Retina (tissue), 1 donor: ENCODE results near the gene ABCF3.
"Not testable (repeated sequence)": the region's sequence is repeated elsewhere in the genome, so short reads cannot be mapped to it uniquely, and the experiment has no call there.

Experiments used
- DNase-seq: peaks from one replicate; pipeline ENCODE4 v3.0.0-alpha.2; 2016

The ABCF3 gene, protein sequence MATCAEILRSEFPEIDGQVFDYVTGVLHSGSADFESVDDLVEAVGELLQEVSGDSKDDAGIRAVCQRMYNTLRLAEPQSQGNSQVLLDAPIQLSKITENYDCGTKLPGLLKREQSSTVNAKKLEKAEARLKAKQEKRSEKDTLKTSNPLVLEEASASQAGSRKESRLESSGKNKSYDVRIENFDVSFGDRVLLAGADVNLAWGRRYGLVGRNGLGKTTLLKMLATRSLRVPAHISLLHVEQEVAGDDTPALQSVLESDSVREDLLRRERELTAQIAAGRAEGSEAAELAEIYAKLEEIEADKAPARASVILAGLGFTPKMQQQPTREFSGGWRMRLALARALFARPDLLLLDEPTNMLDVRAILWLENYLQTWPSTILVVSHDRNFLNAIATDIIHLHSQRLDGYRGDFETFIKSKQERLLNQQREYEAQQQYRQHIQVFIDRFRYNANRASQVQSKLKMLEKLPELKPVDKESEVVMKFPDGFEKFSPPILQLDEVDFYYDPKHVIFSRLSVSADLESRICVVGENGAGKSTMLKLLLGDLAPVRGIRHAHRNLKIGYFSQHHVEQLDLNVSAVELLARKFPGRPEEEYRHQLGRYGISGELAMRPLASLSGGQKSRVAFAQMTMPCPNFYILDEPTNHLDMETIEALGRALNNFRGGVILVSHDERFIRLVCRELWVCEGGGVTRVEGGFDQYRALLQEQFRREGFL

DNA sequence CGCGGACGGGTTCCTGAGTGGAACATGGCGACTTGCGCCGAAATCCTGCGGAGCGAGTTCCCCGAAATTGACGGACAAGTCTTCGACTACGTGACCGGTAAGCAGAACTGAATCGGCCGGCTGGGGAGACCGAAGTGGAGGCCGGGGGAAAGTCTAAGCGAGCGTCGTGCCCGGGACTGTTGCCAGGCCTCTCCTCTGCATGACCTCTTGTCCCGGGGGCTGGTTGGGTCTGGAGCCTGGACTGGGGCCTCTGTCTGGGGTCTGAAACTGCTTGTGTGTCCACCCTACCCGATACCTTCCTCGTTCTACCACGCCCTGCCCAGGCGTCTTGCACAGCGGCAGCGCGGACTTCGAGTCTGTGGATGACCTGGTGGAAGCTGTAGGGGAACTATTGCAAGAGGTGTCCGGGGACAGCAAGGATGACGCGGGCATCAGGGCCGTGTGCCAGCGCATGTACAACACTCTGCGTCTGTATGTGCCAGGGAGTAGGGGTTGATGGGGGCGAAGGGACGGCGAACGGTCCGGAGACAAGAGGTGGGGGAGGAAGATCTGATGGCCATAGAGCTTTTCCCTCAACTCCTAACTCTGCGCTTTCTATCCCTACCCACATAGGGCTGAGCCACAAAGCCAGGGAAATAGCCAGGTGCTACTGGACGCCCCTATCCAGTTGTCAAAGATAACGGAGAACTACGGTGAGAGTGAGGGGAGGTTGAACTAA lies at the start of gene ABCF3:
TSS of gene ABCF3 (plus strand) at position 16 of the 718 bp plus-strand sequence. CDS start at position 25, 9 bp downstream.
- no peak for DNase-seq

DNA sequence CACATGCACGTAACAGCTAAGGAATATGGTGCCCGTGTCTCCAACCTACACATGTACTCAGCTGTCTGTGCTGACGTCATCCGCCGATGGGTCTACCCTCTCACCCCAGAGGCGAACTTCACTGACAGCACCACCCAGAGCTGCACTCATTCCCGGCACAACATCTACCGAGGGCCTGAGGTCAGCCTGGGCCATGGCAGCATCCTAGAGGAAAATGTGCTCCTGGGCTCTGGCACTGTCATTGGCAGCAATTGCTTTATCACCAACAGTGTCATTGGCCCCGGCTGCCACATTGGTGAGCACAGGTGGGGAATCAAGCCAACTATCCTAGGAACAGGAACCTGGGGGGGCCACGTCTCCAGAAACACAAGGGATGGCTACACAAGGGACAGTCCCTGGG lies 45.6 kb upstream of the ABCF3 start:
- no peak for DNase-seq

DNA sequence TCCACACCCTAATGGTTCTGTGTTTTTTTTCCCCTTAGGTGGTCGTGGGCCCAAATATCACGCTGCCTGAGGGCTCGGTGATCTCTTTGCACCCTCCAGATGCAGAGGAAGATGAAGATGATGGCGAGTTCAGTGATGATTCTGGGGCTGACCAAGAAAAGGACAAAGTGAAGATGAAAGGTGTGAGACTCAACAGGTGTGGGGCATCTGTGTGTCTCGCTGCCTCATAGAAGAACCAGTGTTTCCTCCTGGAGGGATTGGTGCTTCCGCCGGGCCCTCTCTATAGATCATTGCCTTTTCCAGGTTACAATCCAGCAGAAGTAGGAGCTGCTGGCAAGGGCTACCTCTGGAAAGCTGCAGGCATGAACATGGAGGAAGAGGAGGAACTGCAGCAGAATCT lies 43.8 kb upstream of the ABCF3 start:
- no peak for DNase-seq

DNA sequence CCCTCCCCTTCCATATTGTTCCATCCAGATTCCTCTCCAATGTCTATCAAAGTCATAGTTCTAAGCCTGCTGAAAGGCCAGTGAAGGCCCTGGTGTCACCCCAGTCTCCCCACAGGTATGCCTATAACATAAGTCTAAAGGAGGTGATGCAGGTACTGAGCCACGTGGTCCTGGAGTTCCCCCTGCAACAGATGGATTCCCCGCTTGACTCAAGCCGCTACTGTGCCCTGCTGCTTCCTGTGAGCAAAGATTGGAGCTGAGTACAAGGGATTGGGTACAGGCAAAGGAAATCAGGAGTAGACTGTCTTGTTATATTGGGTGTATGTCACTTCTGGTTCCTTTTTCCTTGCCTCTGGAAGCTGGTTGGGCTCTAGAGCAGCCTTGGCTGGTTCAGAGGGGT lies 42.7 kb upstream of the ABCF3 start:
- DNase-seq, result no peak

DNA sequence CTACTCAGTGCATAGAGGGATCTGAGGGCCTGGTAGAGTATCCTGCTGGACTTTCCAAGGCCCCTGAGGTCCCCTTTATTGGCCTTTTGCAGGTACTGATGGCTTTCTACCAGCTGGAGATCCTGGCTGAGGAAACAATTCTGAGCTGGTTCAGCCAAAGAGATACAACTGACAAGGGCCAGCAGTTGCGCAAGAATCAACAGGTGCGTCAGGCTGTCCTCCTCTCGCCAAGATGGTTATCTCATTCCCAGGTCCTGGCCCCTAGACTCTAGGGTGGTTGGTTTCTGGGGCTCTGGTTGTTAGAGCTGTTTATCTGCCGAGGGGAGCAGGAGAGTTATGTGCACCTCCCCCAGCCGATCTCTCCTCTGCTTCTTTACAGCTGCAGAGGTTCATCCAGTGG lies 41.5 kb upstream of the ABCF3 start:
- DNase-seq, result no peak

DNA sequence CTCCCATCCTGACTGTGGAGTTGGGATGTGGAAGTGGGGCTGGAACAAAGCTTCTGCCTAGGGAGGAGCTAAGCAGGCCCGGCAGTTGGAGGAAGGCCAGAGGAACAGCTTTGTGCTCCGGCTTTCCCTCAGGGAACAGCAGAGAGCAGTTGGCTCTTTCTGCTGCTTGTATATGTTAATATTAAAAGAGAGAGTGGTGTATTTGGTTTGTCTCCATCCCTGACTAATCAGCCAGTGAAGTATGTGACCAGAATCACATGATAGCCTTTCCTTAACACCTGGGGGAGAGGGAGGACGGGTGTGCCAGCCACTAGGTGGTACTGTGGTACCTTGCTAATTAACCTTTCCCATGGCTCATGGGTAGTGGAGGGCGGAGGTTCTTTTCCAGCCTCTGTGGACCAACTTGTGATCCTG lies 40.9 kb upstream of the ABCF3 start:
- no peak for DNase-seq

DNA sequence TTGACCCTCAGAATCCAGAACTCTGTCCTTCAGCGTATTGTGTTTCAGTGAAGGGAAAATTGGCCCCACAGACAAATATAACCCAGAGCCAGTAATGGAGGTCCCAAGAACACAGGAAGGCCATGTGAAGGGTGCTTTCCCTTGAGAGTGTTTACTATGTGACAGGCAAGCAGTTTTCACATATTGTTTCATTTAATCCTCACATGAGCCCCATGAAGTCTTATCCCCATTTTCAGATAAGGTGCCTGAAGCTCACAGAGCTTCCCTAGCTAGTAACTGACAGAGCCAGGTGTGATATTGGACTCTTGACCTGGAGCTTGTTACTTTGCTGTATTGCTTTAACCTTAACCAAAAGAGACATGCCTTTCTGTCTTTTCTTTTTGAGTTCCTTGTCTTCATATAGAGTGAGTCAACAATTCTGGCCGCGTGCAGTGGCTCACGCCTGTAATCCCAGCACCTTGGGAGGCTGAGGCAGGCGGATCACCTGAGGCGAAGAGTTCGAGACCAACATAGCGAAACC lies 40.2 kb upstream of the ABCF3 start:
- no peak for DNase-seq

DNA sequence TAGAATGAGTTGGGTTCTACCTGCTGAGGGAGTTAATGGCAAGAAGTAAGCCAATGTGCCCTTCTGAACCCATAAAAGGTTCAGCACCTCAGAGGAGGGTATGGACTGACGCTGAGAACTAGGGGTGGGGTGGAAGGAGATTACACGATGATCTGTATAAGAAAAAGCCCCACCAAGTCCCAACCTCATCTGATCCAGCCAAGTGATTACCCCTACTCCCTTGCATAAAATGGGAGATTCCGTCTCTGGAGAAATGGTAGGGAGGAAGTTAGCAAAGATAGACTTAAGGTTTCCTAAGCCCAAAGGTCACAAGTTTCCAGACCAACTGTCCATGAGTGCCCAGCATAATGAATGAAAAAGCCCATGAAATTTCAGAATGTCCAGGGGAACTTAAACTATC lies 37.9 kb upstream of the ABCF3 start:
- DNase-seq, result no peak

DNA sequence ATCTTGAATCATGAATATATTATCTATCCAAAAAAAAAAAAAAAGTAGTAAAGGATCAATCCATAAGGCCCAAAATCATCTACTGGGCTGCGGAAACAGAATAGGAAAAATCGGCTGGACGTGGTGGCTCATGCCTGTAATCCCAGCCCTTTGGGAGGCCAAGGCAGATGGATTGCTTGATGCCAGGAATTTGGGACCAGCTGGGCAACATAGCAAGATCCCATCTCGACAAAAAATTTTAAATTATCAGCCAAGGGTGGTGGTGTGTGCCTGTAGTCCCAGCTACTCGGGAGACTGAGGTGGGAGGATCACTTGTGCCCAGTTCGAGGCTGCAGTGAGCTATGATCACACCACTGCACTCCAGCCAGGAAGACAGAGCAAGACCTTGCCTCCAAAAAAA lies 36.9 kb upstream of the ABCF3 start:
- no peak for DNase-seq

DNA sequence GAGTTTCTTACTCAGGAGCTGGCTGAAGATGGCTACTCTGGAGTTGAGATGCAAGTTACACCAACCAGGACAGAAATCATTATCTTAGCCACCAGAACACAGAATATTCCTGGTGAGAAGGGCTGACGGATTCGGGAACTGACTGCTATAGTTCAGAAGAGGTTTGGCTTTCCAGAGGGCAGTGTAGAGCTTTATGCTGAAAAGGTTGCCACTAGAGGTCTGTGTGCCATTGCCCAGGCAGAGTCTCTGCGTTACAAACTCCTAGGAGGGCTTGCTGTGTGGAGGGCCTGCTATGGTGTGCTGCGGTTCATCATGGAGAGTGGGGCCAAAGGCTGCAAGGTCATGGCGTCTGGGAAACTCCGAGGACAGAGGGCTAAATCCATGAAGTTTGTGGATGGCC lies 36.2 kb upstream of the ABCF3 start:
- not testable (repeated sequence) for DNase-seq

DNA sequence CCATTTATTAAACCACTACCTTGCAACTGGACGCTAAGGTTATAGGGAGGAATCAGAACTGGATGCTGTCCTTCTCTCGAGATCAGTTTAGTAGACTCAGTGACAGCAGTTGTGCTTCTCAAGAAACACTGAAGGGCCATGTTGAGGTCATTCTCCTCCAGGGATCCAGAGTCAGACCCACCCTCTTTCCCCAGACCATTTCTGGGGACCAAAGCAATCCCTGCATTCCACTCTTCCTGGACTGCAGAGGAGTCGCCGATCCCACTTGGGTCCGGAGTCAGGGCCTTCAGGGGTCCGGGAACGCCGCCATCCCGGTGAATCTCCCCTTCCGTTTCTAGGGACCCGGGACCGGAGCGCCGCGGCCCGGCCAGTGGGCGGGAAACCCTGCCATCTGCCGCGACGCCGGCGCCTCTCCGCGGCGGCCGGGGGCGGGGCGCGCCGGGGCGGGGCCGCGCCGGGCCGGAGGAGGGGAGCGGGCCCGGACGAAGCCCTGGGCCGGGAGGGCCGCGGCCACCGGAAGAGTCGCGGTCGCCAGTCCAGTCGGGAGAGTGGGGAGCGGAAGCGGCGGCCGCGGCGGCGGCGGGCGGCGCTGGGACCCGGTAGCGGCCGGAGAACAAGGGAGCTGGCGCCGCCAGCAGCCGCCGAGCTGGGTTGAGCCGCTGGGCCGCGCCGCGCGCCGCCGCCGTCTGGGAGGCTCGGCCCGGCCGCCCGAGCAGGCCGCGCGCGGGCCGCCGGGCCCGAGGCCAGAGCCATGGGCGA lies 30.9 kb upstream of the ABCF3 start, which contains the start of gene DVL3:
TSS of gene DVL3 (plus strand) at position 493 of the 759 bp plus-strand sequence. CDS start at position 752, 259 bp downstream.
- peak; percentile 87 for DNase-seq

DNA sequence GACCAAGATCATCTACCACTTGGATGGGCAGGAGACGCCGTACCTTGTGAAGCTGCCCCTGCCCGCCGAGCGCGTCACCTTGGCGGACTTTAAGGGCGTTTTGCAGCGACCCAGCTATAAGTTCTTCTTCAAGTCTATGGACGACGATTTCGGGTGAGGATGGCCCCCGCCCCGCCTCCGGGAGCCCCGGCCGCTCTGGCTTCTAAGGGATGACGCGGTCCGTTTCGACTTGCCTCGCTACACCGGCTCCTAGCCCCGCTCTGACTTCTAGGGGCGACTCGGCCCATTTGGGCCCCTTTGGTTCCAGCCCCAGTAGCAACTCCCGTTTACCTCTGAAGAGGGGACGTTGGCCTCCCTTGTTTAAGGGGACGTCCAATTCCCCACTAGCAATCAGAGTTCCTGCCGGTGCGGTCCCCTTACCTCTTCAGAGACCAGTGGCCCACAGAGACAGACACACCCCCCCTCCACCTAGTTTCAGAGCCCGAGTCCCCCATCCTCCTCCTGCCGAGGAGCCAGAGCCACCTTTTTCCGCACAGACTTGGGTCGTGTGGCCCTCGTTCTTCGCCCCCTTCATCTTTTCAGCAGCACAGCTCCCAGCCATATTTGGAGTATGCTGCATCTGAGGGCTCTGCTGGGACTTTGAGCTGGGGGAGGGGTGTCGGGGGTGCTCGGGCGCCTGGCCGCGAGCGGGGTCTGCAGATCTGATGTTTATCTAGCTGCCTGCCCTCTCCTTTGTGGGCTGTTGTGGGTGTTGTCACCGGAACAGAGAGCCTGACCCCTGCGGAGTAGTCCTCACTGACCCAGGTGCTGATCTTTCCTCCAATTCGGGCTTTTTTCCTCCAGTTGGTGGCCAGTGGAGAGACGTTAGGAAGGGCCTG lies 30.1 kb upstream of the ABCF3 start:
- peak; percentile 77 for DNase-seq

DNA sequence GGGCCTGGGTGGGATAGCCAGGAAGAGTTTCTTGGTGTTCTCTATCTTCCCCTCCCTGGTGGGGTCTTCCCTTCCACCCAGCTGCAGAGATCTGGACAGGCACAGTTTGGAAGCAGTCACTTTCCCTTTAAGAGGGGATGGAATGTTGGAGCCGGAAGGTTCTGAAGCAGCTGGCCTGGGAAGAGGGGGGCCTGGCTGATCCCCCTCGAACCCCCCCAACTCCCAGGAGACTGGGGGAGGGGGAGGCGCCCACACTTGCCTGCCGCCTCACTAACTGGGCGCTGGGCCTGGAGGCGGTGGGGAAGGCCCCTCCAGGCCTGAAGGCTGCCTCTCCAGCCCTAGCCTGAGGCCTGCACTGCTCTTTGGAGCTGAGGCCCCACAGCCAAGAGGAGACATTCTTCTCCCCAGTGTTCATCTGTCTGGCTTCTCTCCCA lies 29.5 kb upstream of the ABCF3 start:
- peak; percentile 80 for DNase-seq

DNA sequence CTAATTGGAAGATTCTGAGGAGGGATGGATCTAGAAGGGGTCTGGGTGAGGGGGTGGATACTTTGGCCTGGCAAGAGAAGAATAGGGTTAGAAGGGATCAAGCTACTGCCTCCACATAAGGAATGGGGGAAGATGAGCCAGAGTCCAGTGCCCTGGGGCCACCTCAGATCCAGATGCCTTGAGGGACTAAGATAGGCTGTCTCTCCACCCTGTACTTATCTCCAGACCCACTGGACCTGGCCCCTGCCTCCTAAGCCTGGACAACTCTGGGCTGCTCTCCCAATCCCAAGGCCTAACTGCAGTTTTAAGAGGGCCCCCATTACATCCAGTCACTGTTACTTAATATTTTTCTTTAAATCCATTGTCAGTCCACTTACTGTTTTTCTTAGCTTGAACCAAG lies 28.8 kb upstream of the ABCF3 start:
- DNase-seq, result no peak

DNA sequence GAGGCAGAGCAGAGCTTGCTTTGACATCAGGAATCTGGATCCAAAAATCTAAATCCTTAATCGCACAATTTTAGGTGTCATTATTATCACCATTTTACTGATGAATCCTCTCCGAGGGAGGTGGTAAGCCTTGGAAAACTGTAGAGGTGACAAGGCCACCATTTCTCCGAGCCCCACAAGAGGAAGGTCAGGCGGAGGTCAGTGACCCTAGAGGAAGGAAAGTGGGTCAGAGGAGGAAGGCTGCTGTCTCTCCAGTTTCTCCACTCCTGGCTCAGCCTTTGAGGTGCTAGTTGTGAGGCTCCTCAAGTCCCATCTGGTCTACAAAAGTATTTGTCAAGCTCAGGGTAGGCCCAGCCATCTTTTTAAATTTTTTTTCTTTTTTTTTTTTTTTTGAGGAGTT lies 27.6 kb upstream of the ABCF3 start:
- no peak for DNase-seq

DNA sequence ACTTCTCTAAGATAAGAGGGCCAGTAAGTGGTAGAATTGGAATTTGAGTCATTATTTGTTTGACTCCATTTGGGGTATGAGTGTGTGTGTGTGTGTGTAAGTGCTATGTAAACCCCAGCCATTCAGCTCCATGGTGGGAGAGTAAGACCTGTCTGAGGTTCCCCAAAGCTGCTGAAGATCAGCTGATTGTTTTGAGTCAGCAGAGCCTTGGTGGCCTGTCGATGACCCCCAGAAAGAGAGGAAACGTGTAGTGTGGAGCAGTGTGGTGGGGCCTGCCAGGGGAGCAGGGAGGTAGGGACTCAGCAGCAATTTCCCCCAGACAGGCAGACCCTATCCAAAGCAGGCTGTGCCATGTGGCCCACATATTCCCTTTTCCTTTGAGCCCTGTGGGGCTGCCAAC lies 25.5 kb upstream of the ABCF3 start:
- no peak for DNase-seq

DNA sequence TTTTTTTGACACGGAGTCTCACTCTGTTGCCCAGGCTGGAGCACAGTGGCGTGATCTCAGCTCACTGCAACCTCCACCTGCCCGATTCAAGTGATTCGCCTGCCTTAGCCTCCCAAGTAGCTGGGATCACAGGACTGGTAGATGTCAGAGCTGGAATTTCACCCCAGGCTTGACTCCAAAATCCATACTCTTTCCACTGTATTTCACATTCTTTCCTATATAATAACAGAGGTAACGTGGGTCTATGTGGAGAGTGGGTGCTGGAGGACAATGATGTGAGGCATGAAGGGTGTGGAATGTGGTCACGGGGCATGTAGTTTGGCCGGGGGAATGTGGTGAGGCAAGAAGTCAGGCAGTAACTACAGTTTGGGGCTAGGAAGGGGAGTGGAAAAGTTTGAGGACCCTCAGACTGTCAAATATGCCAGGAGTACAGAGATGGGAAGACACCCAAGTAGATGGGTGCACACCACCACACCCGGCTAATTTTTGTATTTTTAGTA lies 23.4 kb upstream of the ABCF3 start:
- not testable (repeated sequence) for DNase-seq

DNA sequence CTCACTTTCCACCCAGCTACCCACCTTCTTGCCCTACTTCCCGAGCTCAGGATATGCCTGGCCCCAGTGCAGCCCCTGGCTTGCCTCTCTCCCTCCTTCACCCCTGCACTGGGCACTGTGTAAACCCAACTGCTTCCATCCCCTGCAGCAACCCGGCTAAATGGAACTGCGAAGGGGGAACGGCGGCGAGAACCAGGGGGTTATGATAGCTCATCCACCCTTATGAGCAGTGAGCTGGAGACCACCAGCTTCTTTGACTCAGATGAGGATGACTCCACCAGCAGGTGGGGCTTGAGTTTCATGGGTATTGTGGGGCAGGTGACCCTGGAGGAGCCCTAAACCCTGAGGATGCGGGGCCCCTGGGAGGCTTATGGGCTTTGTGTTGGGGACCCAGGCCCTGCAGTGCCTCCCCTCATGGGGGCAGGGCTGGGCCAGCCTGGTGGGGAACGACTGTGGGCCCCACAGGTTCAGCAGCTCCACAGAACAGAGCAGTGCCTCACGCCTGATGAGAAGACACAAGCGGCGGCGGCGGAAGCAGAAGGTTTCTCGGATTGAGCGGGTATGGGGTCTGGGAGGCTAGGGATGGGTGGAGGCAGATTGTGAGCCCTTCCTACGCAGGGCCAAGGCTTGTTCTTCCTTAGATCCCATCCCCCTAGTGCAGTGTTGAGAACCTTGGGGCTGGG lies 21.2 kb upstream of the ABCF3 start:
- no peak for DNase-seq

DNA sequence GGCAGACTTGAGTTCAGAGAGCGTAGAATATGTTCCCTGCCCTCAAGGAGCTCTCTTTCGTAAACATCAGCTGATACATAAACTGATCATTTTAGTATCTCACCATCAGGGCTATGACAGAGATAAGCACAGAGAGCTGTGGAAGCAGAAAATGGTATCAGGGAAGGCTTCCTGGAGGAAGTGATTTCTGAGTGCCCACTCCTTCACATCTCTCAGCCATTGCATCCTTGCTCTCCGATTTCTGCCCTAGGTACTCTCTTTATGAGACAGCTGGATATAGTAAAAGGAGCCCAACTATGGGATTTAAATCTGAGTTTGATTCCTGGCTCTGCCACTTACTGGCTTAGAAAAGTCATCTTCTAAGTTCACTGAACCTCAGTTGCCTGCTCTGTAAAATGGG lies 20.5 kb upstream of the ABCF3 start:
- DNase-seq, result no peak

DNA sequence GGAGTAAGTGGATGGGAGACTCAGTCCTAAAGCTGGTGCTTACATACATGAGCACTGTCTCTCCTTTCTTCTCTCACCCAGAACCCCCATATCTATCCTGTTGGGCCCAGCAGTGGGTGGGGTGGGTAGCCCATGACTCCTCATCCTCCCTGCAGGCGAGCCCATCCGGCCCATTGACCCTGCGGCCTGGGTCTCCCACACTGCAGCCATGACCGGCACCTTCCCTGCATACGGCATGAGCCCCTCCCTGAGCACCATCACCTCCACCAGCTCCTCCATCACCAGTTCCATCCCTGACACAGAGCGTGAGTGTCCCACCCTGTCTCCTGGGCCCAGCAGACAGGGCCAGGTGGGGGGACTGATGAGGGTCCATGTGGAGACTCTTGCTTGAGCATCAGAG lies 19.3 kb upstream of the ABCF3 start:
- no peak for DNase-seq

DNA sequence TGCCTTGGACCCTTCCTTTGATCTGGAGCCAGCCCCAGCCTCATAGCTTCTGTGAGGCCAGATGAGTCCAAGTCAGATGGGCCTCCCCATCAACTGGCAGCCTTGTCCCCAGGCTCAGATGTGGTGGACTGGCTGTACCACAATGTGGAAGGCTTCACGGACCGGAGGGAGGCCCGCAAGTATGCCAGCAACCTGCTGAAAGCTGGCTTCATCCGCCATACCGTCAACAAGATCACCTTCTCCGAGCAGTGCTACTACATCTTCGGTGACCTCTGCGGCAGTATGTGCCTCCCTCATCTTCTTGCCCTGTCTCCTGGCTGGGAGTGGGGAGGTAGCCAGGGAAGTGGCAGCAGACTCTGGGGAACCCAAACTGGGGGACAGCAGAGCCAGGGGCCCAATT lies 18.2 kb upstream of the ABCF3 start:
- DNase-seq, result no peak
